Endodermal cell (in vitro differentiated cells): Measurements from ENCODE around the gene ATP2A2. TPM values are rescaled to one million over a fixed set of nuclear protein-coding genes. Genes with fewer than 3 reads are reported as not detected.

Experiments
- DNase-seq: peaks from one replicate; pipeline ENCODE4 v3.0.0-alpha.2; 2017
- H3K27ac ChIP-seq: 2 replicates; pipeline ENCODE4 v1.5.1; 2013; ENCODE audit warnings: mild to moderate bottlenecking, low read depth, low read length, moderate library complexity
- H3K27me3 ChIP-seq: 2 replicates; pipeline ENCODE4 v1.6.1; 2013; ENCODE audit warnings: mild to moderate bottlenecking, low read length, moderate library complexity; ENCODE audit not compliant: insufficient read depth, control insufficient read depth, poor library complexity, severe bottlenecking
- H3K36me3 ChIP-seq: 2 replicates; pipeline ENCODE4 v1.7.0; 2013; ENCODE audit warnings: mild to moderate bottlenecking, low read length, moderate library complexity; ENCODE audit not compliant: control insufficient read depth, insufficient read depth
- H3K4me1 ChIP-seq: one replicate; pipeline ENCODE4 v1.7.0; 2013; ENCODE audit warnings: low read length; ENCODE audit not compliant: control insufficient read depth, insufficient read depth
- H3K4me3 ChIP-seq: 2 replicates; pipeline ENCODE4 v1.5.1; 2013; ENCODE audit warnings: mild to moderate bottlenecking, low read length, moderate library complexity
- H3K9ac ChIP-seq: 2 replicates; pipeline ENCODE4 v1.6.1; 2013; ENCODE audit warnings: mild to moderate bottlenecking, low read length, moderate library complexity; ENCODE audit not compliant: poor library complexity, severe bottlenecking; ENCODE audit errors: extremely low read depth
- H3K9me3 ChIP-seq: 2 replicates; pipeline ENCODE4 v1.6.1; 2013; ENCODE audit warnings: mild to moderate bottlenecking, low read length, moderate library complexity; ENCODE audit not compliant: control insufficient read depth
- H3K27ac Mint-ChIP-seq: 2 replicates; pipeline ENCODE4 v1.8.0; 2020; ENCODE audit warnings: mixed read lengths
- H3K27me3 Mint-ChIP-seq: 2 replicates; pipeline ENCODE4 v1.8.0; 2021; ENCODE audit warnings: mild to moderate bottlenecking, mixed read lengths; ENCODE audit not compliant: insufficient read depth
- H3K36me3 Mint-ChIP-seq: 2 replicates; pipeline ENCODE4 v1.8.0; 2020; ENCODE audit warnings: low read depth, mixed read lengths
- H3K4me1 Mint-ChIP-seq: 2 replicates; pipeline ENCODE4 v1.8.0; 2020; ENCODE audit warnings: mixed read lengths
- H3K4me3 Mint-ChIP-seq: 2 replicates; pipeline ENCODE4 v1.8.0; 2020; ENCODE audit warnings: mild to moderate bottlenecking, moderate library complexity, mixed read lengths
- H3K9me3 Mint-ChIP-seq: 2 replicates; pipeline ENCODE4 v1.8.0; 2020; ENCODE audit warnings: mild to moderate bottlenecking, mixed read lengths
- WGBS, 2 experiments: methylation state at CpG; one replicate each; pipeline versions ENCODE4 v1.1.5 to v1.1.7; 2013; ENCODE audit warnings: missing lambda C conversion rate in 2 of 2, mixed read lengths in 1 of 2; ENCODE audit not compliant: insufficient coverage in 1 of 2, insufficient read length in 1 of 2; 5-methylcytosine and 5-hydroxymethylcytosine counted together
- total RNA-seq, 2 donors: library from RNA; stranded (reverse); fragmentation: NEBNext Ultra II Directional in 1 of 2; extraction: Animal tissue kit (Norgen Biotek cat#: 25700) in 1 of 2; gene quantifications; 2 replicates in 1 of 2; 3 replicates in 1 of 2; pipeline ENCODE4 v1.2.1, GENCODE V29; 2021
- TF ChIP-seq, protein P1 (sequence below): fragments of 200-600 bp; sonication (generic); conservative IDR thresholded peaks from 2 replicates; pipeline ENCODE4 v1.5.0; 2021; ENCODE audit warnings: antibody characterized with exemption, mild to moderate bottlenecking

The ATP2A2 gene
- total RNA-seq, 2 donors from 2014 or later = 151 to 235 TPM

DNA sequence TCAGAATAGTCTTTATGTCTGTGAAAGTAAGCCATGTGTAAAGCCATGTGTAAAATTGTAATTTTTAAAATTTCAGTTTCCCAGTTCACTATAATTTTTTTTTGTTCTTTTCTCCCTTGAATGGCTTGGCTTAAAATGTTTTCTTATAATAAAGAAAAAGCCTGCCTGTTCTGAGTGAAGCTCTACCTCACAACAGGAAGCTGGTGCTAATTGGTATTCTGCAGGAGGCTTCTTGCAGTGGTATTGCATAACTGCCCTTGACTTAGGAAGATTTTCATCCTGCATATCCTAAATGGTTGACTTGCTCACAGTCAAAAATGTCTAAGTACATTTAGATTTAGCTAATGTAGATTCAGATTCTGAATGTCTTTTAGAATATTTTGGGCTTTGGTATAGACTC lies 49.5 kb downstream of the ATP2A2 start:
- H3K27ac ChIP-seq = no peak overlapping the region
- H3K36me3 ChIP-seq = peaks cover 94% of the 10 kb centered on the region
- no peaks in the 10 kb centered on the region for H3K9me3 Mint-ChIP-seq

DNA sequence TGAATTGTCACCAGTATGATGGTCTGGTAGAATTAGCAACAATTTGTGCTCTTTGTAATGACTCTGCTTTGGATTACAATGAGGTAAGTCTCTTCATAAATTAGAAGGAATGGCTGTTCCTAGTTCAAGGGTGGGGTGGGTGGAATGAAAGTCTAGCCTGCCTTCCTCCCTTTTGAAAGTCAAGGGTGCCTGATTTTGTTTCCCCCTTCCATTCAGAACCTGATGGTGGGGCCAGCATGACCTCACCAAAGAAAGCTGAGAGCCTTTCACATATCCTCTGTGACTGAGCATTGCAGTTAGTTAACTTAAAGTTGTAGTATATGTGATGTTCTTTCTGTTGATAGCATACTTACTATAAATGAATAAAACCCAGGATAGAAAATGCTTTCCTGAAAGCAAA lies 52.2 kb downstream of the ATP2A2 start:
- Mint-ChIP-seq H3K4me3 (no peak overlapping the region), H3K27me3 (no peaks in the 10 kb centered on the region), H3K9me3 (no peaks in the 10 kb centered on the region), H3K27ac (no peak overlapping the region), H3K4me1 (peaks cover 4% of the 10 kb centered on the region), H3K36me3 (peaks cover 86% of the 10 kb centered on the region)
- Histone ChIP-seq H3K4me3 (no peak overlapping the region), H3K9ac (no peak overlapping the region), H3K9me3 (no peaks in the 10 kb centered on the region), H3K36me3 (peaks cover 96% of the 10 kb centered on the region), H3K4me1 (no peaks in the 10 kb centered on the region), H3K27ac (no peak overlapping the region), H3K27me3 (no peaks in the 10 kb centered on the region)
- TF ChIP-seq, protein P1, sequence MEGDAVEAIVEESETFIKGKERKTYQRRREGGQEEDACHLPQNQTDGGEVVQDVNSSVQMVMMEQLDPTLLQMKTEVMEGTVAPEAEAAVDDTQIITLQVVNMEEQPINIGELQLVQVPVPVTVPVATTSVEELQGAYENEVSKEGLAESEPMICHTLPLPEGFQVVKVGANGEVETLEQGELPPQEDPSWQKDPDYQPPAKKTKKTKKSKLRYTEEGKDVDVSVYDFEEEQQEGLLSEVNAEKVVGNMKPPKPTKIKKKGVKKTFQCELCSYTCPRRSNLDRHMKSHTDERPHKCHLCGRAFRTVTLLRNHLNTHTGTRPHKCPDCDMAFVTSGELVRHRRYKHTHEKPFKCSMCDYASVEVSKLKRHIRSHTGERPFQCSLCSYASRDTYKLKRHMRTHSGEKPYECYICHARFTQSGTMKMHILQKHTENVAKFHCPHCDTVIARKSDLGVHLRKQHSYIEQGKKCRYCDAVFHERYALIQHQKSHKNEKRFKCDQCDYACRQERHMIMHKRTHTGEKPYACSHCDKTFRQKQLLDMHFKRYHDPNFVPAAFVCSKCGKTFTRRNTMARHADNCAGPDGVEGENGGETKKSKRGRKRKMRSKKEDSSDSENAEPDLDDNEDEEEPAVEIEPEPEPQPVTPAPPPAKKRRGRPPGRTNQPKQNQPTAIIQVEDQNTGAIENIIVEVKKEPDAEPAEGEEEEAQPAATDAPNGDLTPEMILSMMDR = no peak
- no peak for DNase-seq

More for the DNA sequence above, 49.5 kb downstream of the ATP2A2 start:
- H3K36me3 Mint-ChIP-seq = peaks cover 83% of the 10 kb centered on the region
- H3K9ac ChIP-seq = no peak overlapping the region
- H3K4me1 ChIP-seq = no peaks in the 10 kb centered on the region
- H3K4me3 ChIP-seq = no peak overlapping the region
- H3K27ac Mint-ChIP-seq = peak overlapping the region; percentile 85
- H3K4me3 Mint-ChIP-seq = no peak overlapping the region
- no peaks in the 10 kb centered on the region for H3K27me3 ChIP-seq
- no peaks in the 10 kb centered on the region for H3K27me3 Mint-ChIP-seq
- no peaks in the 10 kb centered on the region for H3K9me3 ChIP-seq
- TF ChIP-seq, protein P1 = no peak
- H3K4me1 Mint-ChIP-seq = peaks cover 4% of the 10 kb centered on the region
- no peak for DNase-seq

DNA sequence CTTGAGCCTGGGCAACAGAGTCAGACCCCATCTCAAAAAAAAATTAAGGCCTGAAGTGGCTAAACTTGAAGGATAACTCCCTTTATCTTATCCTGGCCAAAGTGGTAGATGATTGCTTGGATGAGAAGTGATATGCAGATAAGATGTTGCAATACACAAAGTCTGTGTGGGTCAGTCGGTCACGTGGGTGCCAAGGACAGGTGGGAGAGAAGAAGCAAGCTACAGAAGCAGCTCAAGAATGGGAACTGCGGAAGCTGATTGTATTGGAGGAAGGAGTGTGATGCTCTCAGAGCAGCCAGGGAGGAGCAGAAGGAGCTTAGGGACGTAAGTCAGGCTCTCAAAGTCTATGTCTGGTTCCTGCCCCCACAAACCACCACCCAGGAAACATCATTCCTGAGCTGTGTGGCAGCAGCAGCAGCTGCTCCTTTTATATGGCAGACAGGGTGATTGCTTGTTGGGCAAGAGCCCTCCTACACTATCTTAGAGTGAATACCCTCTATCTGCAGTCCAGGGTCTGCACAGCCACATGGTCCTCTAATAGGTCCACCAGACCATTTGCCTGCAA lies 54.5 kb downstream of the ATP2A2 start:
- H3K27ac Mint-ChIP-seq = peak overlapping the region; percentile 83
- peaks cover 96% of the 10 kb centered on the region for H3K36me3 ChIP-seq
- peak; percentile 46 for DNase-seq
- no peak overlapping the region for H3K4me3 ChIP-seq
- peaks cover 92% of the 10 kb centered on the region for H3K36me3 Mint-ChIP-seq
- H3K27ac ChIP-seq = no peak overlapping the region
- H3K4me3 Mint-ChIP-seq = no peak overlapping the region
- no peaks in the 10 kb centered on the region for H3K9me3 ChIP-seq
- H3K4me1 ChIP-seq = no peaks in the 10 kb centered on the region
- H3K27me3 ChIP-seq = no peaks in the 10 kb centered on the region
- no peaks in the 10 kb centered on the region for H3K4me1 Mint-ChIP-seq
- TF ChIP-seq, protein P1 = no peak
- no peaks in the 10 kb centered on the region for H3K27me3 Mint-ChIP-seq
- no peaks in the 10 kb centered on the region for H3K9me3 Mint-ChIP-seq
- WGBS, 2 experiments = 93 to 100% methylated on average over 3 to 4 of the region's 4 CpGs
- H3K9ac ChIP-seq = no peak overlapping the region
